Trophoblast cell (in vitro differentiated cells and primary cell): ENCODE measurements around the gene DIS3L2.

ENCODE experiments used
- DNase-seq, 2 donors: peaks; one replicate each; pipeline ENCODE4 v3.0.0-alpha.2; 2016
- H2AFZ ChIP-seq: 2 replicates; pipeline ENCODE4 v1.6.1; 2013; ENCODE audit warnings: low read length, moderate library complexity, mild to moderate bottlenecking; ENCODE audit not compliant: insufficient read depth, poor library complexity
- H2AK5ac ChIP-seq: 2 replicates; pipeline ENCODE4 v1.6.1; 2013; ENCODE audit warnings: mild to moderate bottlenecking, low read length
- H2BK120ac ChIP-seq: 2 replicates; pipeline ENCODE4 v1.6.1; 2013; ENCODE audit warnings: low read length, mild to moderate bottlenecking, moderate library complexity; ENCODE audit not compliant: insufficient read depth, poor library complexity
- H2BK12ac ChIP-seq: 2 replicates; pipeline ENCODE4 v1.6.1; 2013; ENCODE audit warnings: mild to moderate bottlenecking, low read length, moderate library complexity
- H2BK5ac ChIP-seq: 2 replicates; pipeline ENCODE4 v1.6.1; 2013; ENCODE audit warnings: low read length, low read depth, moderate library complexity, mild to moderate bottlenecking; ENCODE audit not compliant: poor library complexity
- H3K14ac ChIP-seq: 2 replicates; pipeline ENCODE4 v1.6.1; 2013; ENCODE audit warnings: mild to moderate bottlenecking, low read length
- H3K18ac ChIP-seq: 2 replicates; pipeline ENCODE4 v1.6.1; 2013; ENCODE audit warnings: mild to moderate bottlenecking, low read length
- H3K23ac ChIP-seq: 2 replicates; pipeline ENCODE4 v1.6.1; 2013; ENCODE audit warnings: low read length
- H3K27ac ChIP-seq: 2 replicates; pipeline ENCODE4 v1.5.1; 2013; ENCODE audit warnings: low read depth, mild to moderate bottlenecking, inconsistent platforms, low read length, moderate library complexity
- H3K27me3 ChIP-seq: 2 replicates; pipeline ENCODE4 v1.6.1; 2013; ENCODE audit warnings: inconsistent platforms, mild to moderate bottlenecking, low read length, moderate library complexity; ENCODE audit not compliant: insufficient read depth
- H3K36me3 ChIP-seq, 2 experiments: 1 replicate in 1 of 2; 2 replicates in 1 of 2; pipeline ENCODE4 v1.6.1; 2013; ENCODE audit warnings: low read length in 2 of 2, mild to moderate bottlenecking in 2 of 2, moderate library complexity in 1 of 2; ENCODE audit not compliant: insufficient read depth in 2 of 2, control insufficient read depth in 1 of 2
- H3K4ac ChIP-seq: 2 replicates; pipeline ENCODE4 v1.6.1; 2013; ENCODE audit warnings: low read depth, mild to moderate bottlenecking, low read length, moderate library complexity
- H3K4me1 ChIP-seq, 2 experiments: 1 replicate in 1 of 2; 2 replicates in 1 of 2; pipeline ENCODE4 v1.6.1; 2013; ENCODE audit warnings: low read length in 2 of 2, mild to moderate bottlenecking in 2 of 2, moderate library complexity in 1 of 2; ENCODE audit not compliant: insufficient read depth in 2 of 2, control insufficient read depth in 1 of 2
- H3K4me2 ChIP-seq: 2 replicates; pipeline ENCODE4 v1.6.1; 2013; ENCODE audit warnings: inconsistent platforms, mild to moderate bottlenecking, low read length, moderate library complexity
- H3K4me3 ChIP-seq: 2 replicates; pipeline ENCODE4 v1.5.1; 2013; ENCODE audit warnings: mild to moderate bottlenecking, low read depth, low read length, inconsistent platforms
- H3K79me1 ChIP-seq: one replicate; pipeline ENCODE4 v1.6.1; 2013; ENCODE audit warnings: low read length
- H3K79me2 ChIP-seq: 2 replicates; pipeline ENCODE4 v1.6.1; 2013; ENCODE audit warnings: low read length, mild to moderate bottlenecking; ENCODE audit not compliant: control insufficient read depth, insufficient read depth, poor library complexity
- H3K9ac ChIP-seq: 2 replicates; pipeline ENCODE4 v1.6.1; 2013; ENCODE audit warnings: mild to moderate bottlenecking, low read length
- H3K9me3 ChIP-seq: 2 replicates; pipeline ENCODE4 v1.6.1; 2013; ENCODE audit warnings: low read depth, mild to moderate bottlenecking, control low read depth, inconsistent platforms, low read length; ENCODE audit not compliant: insufficient read depth
- H4K12ac ChIP-seq: 2 replicates; pipeline ENCODE4 v1.6.1; 2013; ENCODE audit warnings: low read depth, mild to moderate bottlenecking, low read length, moderate library complexity
- H4K8ac ChIP-seq: 2 replicates; pipeline ENCODE4 v1.6.1; 2013; ENCODE audit warnings: low read depth, mild to moderate bottlenecking, low read length, moderate library complexity
- H4K91ac ChIP-seq: one replicate; pipeline ENCODE4 v1.6.1; 2013; ENCODE audit warnings: low read depth, mild to moderate bottlenecking, low read length, moderate library complexity
- WGBS: extraction: QIAGEN DNeasy Blood & Tissue Kit; methylation state at CpG from one replicate; pipeline ENCODE4 v1.1.7; 2013; ENCODE audit warnings: missing lambda C conversion rate; ENCODE audit not compliant: insufficient read length, insufficient coverage; ENCODE audit errors: extremely low coverage; 5-methylcytosine and 5-hydroxymethylcytosine counted together

The DIS3L2 gene

GRCh38 chr2:232340171-232340935 lies 378.8 kb downstream of the DIS3L2 start:
- Histone ChIP-seq H3K4me3 (no peak overlapping the region), H3K9ac (no peak overlapping the region), H2AK5ac (no peak overlapping the region), H3K4me1 (peaks cover 0 to 1% of the 10 kb centered on the region in 2 experiments), H3K4me2 (no peak overlapping the region), H3K79me2 (no peaks in the 10 kb centered on the region), H3K18ac (no peak overlapping the region), H3K14ac (no peak overlapping the region), H2AFZ (no peak overlapping the region), H4K12ac (no peak overlapping the region), H3K4ac (no peak overlapping the region), H4K91ac (no peak overlapping the region), H3K79me1 (no peaks in the 10 kb centered on the region), H3K9me3 (no peaks in the 10 kb centered on the region), H2BK120ac (no peak overlapping the region), H3K36me3 (no peaks in the 10 kb centered on the region), H4K8ac (no peak overlapping the region), H2BK5ac (no peak overlapping the region), H3K23ac (no peak overlapping the region), H3K27ac (no peak overlapping the region), H2BK12ac (no peak overlapping the region), H3K27me3 (no peaks in the 10 kb centered on the region)
- WGBS = no CpG with 5 or more reads among the region's 14 CpGs
- DNase-seq = no peak

GRCh38 chr2:232341061-232341738 lies 379.7 kb downstream of the DIS3L2 start:
- no peaks in the 10 kb centered on the region for H3K9me3 ChIP-seq
- H3K79me2 ChIP-seq = no peaks in the 10 kb centered on the region
- H4K12ac ChIP-seq = no peak overlapping the region
- H4K91ac ChIP-seq = no peak overlapping the region
- H3K4me3 ChIP-seq = no peak overlapping the region
- no peak overlapping the region for H3K27ac ChIP-seq
- H3K27me3 ChIP-seq = no peaks in the 10 kb centered on the region
- H2AK5ac ChIP-seq = no peak overlapping the region
- H3K4me1 ChIP-seq = peaks cover 0 to 1% of the 10 kb centered on the region in 2 experiments
- H2BK12ac ChIP-seq = no peak overlapping the region
- H3K9ac ChIP-seq = no peak overlapping the region
- no peak overlapping the region for H2BK5ac ChIP-seq
- H2AFZ ChIP-seq = no peak overlapping the region
- no peak overlapping the region for H3K18ac ChIP-seq
- H3K79me1 ChIP-seq = no peaks in the 10 kb centered on the region
- no peak for DNase-seq
- H3K4me2 ChIP-seq = no peak overlapping the region
- H3K4ac ChIP-seq = no peak overlapping the region
- H3K23ac ChIP-seq = no peak overlapping the region
- no peak overlapping the region for H2BK120ac ChIP-seq
- WGBS = no CpG with 5 or more reads among the region's 17 CpGs
- no peak overlapping the region for H3K14ac ChIP-seq
- no peaks in the 10 kb centered on the region for H3K36me3 ChIP-seq
- no peak overlapping the region for H4K8ac ChIP-seq

- no peak overlapping the region for H3K23ac ChIP-seq
- no peaks in the 10 kb centered on the region for H3K79me1 ChIP-seq
- peaks cover 0 to 1% of the 10 kb centered on the region in 2 experiments for H3K4me1 ChIP-seq
- no peak overlapping the region for H2BK12ac ChIP-seq
- H3K79me2 ChIP-seq = no peaks in the 10 kb centered on the region
- H2BK5ac ChIP-seq = no peak overlapping the region
- no peak overlapping the region for H3K4me3 ChIP-seq
- no peak overlapping the region for H3K27ac ChIP-seq
- H4K8ac ChIP-seq = no peak overlapping the region
- H3K9me3 ChIP-seq = no peaks in the 10 kb centered on the region
- H2BK120ac ChIP-seq = no peak overlapping the region
- H3K4ac ChIP-seq = no peak overlapping the region
- H3K9ac ChIP-seq = no peak overlapping the region
- H2AK5ac ChIP-seq = no peak overlapping the region
- H3K18ac ChIP-seq = no peak overlapping the region
- no peaks in the 10 kb centered on the region for H3K36me3 ChIP-seq
- no peaks in the 10 kb centered on the region for H3K27me3 ChIP-seq
- H4K12ac ChIP-seq = no peak overlapping the region
- no peak overlapping the region for H3K4me2 ChIP-seq
- DNase-seq = no peak
- H2AFZ ChIP-seq = no peak overlapping the region
- WGBS = no CpG with 5 or more reads among the region's 4 CpGs
- H3K14ac ChIP-seq = no peak overlapping the region
- no peak overlapping the region for H4K91ac ChIP-seq
Observed at GRCh38 chr2:232341739-232342126, 380.2 kb downstream of the DIS3L2 start.

GRCh38 chr2:232342635-232343565 lies 381.4 kb downstream of the DIS3L2 start:
- no peaks in the 10 kb centered on the region for H3K9me3 ChIP-seq
- no peak overlapping the region for H3K9ac ChIP-seq
- no peaks in the 10 kb centered on the region for H3K36me3 ChIP-seq

More at GRCh38 chr2:232342635-232343565, 381.4 kb downstream of the DIS3L2 start:
- Histone ChIP-seq H2BK120ac (no peak overlapping the region), H4K8ac (no peak overlapping the region), H3K14ac (no peak overlapping the region), H3K23ac (no peak overlapping the region), H4K12ac (no peak overlapping the region), H3K4me3 (no peak overlapping the region), H2BK12ac (no peak overlapping the region), H3K18ac (no peak overlapping the region), H3K79me1 (no peaks in the 10 kb centered on the region), H2AFZ (no peak overlapping the region), H2BK5ac (no peak overlapping the region), H3K4ac (no peak overlapping the region), H2AK5ac (no peak overlapping the region), H3K79me2 (no peaks in the 10 kb centered on the region), H4K91ac (no peak overlapping the region), H3K27me3 (no peaks in the 10 kb centered on the region), H3K4me2 (no peak overlapping the region), H3K4me1 (peaks cover 0 to 1% of the 10 kb centered on the region in 2 experiments), H3K27ac (no peak overlapping the region)
- WGBS = no CpG with 5 or more reads among the region's 19 CpGs
- peak in 1 of 2 donors; percentile 12 for DNase-seq
